Effector CD4-positive, alpha-beta T cell (primary cell): ENCODE data around the gene ZNF792.
A peak's percentile ranks its signal among the peaks of the same experiment; 100 is the strongest.
"Not testable (repeated sequence)": the region's sequence is repeated elsewhere in the genome, so short reads cannot be mapped to it uniquely, and the experiment has no call there.

Source experiments
- DNase-seq: peaks from one replicate; pipeline ENCODE4 v3.0.0-alpha.2; 2020
- total RNA-seq: gene quantifications from one replicate; lab custom pipeline; 2026; lab: John Stamatoyannopoulos, UW

ZNF792 gene
- total RNA-seq, result 43.5 reads per million, percentile 65 among the genes with 10 or more reads in this experiment

DNA sequence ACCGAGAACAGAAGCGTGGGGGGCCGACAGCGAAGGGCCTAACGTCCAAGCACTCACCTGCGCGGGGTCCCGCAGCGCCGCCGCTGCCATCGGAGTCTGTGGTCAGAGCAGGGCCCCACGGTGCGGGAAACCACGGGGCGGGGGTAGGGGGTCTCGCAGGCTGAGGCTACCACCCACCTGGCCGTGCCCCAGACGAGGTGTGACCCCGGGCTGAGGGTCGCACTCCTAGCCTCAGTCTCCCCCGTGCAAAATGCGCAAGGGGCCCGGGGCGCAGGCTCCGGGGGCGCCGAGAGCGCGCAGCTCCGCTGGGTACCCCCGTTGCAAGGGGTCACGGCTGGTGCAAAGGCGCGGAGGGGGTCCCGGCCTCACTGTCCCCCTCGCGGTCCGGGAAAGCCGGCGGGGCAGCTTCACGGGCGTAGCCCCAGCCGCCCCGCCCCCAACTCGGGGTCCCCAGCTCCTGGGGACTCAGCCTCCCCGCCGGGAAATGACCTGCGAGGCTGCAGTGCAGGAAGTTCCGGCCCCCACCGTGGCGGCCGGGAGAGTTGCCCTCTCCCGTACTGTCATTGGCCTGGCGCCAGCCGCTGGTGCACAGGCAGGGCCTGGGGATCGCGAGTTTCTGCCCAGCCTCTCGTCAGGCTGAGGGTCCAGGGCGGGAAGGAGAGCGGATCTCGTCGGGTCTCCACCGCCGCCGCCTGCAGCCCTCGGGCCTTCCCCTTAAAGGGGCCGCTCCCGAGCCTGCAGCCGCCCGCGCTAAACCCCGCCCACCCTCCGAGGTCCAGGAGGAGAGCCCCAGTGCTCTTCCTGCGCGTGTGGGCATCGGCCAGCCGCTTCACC lies at the start of gene ZNF792:
TSS of gene ZNF792 (minus strand) at position 657 of the 834 bp plus-strand sequence. CDS start at position 90, 567 bp downstream.
- DNase-seq, result peak; percentile 13

GRCh38 chr19:35013041-35013819 lies 49.2 kb upstream of the ZNF792 start:
- DNase-seq, result peak; percentile 77

- no peak for DNase-seq
These were observed 48.0 kb upstream of the ZNF792 start for GRCh38 chr19:35011737-35012682.

DNA sequence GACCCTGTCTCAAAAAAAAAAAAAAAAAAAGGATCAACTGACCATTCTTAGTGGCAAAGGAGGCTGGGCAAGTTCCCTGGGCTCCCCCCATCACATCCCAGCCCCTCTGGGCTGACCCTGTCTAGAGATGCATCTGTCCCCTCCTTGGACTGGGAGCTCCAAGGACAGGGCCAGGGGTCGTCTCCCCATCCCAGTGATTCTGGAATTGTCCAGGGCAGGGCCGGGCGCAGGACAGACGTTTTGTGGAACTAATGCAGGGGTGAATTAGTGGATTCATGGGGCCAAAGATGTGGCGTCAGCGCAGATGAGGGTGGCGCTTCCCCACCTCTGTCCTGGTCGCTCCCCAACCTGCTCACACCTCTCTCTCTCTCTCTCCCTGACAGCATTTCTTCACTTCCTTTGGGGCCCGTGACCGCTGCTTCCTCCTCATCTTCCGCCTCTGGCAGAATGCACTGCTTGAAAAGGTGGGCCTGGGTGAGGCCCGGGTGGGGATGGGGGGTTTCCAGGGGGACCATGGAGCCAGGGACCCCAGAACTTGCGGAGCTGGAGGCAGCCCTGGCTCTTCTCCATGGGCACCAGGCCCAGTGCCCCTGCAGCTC lies 47.2 kb upstream of the ZNF792 start:
- no peak for DNase-seq

DNA sequence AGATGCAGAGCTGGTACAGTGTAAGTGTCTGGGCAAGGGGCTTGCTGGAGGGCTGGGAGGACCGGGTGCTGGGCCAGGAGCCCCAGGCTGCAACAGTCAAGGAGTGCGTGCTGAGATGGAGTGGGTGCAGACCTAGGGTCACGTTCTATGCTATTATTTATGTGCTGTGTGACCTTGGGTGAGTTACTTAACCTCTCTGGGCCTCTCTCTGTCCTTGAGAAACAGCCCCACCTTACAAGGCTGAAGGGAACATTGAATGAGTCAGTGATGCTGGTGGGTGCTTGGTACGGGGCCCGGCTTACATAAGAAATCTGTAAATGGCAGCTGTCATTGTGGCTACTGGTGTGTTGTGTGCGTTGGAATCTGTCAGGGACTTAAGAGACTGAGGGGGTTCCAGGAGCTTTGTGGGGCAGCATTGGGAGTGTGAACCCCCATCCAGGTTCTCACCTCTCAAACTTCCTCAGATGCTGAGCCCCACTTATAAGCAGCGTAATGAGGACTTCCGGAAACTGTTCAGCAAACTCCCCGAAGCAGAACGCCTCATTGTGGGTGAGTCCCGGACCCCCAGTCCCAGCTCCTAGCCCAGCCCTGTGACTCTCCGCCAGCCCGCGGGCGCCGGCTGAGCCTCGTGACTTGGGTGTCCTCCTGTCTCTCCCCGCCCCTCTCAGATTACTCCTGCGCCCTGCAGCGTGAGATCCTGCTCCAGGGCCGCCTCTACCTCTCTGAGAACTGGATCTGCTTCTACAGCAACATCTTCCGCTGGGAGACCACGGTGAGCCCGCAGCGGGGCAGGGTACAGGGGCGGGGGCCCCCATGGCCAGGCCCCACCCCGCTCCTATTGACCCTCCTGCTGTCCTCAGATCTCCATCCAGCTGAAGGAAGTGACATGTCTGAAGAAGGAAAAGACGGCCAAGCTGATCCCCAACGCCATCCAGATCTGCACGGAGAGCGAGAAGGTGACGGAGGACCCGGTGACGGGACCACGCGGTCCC lies 45.7 kb upstream of the ZNF792 start:
- DNase-seq, result no peak

DNA sequence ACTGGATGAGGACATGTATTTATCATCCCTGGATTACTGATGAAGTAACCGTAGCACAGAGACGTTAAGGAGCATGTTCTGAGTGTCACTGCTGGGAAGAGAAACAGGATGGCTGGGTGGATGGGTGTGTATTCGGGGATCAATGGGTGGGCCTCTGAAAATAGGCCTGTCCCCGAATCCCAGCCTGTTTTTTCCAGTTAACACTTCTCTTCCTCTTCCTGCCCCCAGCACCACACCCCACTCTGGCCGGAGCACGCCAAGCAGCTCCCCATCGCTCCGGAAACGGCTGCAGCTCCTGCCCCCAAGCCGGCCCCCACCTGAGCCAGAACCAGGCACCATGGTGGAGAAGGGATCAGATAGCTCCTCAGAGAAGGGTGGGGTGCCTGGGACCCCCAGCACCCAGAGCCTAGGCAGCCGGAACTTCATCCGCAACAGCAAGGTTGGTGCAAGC lies 44.9 kb upstream of the ZNF792 start:
- no peak for DNase-seq

DNA sequence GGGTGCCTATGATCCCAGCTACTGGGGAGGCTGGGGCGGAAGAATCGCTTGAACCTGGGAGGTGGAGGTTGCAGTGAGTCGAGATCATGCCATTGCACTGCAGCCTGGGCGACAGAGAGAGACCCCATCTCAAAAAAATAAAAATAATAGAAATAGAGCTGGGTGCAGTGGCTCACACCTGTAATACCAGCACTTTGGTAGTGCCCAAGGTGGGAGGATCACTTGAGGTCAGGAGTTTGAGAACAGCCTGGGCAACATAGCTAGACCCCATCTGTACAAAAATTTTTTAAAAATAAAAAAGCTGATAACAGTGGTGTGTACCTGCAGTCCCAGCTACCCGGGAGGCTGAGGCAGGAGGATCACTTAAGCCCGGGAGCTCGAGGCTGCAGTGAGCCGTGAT lies 43.4 kb upstream of the ZNF792 start:
- DNase-seq, result not testable (repeated sequence)

GRCh38 chr19:35006999-35007365 lies 43.0 kb upstream of the ZNF792 start:
- no peak for DNase-seq

GRCh38 chr19:35006342-35006998 lies 42.4 kb upstream of the ZNF792 start:
- no peak for DNase-seq

- DNase-seq, result not testable (repeated sequence)
These were observed 41.9 kb upstream of the ZNF792 start for GRCh38 chr19:35006007-35006341.

DNA sequence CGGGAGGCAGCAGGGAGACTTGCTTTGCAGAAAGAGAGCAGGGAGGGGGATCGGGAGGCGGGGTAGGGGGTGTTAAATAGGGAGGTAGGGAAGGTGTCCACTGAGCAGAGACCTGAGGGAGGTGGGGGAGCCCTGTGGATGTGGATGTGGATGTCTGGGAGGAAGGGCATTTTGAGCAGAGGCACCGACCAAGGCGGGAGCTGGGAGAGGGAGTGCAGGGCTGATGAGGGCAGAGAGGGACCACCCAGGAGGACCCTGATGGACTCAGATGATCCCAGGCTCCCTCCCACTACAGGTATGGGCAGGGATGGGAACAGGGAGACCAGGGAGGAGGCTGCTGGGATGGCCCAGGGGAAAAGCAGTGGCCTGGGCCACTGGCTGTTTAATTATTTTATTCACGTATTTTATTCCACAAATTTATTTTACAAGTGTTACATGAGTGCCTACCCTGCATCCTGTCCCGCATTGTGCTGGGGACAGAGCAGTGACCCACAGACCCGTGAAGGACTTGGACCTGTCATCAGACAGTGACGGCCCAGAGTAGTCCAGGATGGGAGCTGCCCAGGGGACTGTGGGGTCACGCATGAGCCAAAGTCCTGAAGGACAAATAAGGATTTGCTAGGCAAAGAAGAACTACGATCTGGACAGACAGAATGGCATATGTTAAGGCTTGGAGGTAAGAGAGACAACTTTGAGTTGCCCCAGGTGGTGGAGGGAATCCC lies 41.4 kb upstream of the ZNF792 start:
- DNase-seq, result no peak

DNA sequence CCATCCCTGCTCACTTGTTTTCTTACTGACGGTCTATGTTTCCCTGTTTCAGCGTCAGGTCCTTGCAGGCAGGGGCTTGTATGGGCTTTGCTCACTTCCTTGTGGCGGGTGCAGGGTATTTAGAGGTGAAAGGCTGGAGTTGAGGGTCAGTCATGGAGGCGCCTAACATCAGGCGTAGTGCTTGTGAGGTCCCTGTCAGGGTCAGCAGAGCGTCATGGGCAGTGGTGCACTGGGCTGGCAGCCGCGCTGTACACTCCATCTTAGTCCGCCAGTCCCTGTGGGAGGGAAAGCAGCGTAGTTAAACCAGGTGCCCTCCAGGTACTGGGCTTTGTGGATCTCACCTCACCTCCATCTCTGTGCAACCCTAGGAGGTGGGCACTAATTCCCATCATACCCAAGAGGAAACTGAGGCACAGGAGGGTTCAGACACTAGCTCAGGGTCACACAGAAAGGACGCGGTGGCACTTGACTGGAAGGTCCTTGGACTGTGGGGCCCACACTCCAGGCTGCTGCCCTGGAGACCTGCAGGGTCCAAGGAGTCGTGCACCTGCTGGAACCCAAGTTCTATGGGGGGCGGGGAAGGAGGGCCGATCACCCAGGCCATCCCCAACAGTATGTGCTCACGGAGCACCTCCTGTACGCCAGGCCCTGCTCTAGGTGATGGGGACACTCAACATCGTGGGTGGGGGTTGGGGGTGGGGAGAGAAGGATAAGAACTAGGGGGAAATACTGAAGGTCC lies 40.7 kb upstream of the ZNF792 start:
- DNase-seq, result no peak

- DNase-seq, result no peak
These were observed 38.1 kb upstream of the ZNF792 start for GRCh38 chr19:35002037-35002535.

DNA sequence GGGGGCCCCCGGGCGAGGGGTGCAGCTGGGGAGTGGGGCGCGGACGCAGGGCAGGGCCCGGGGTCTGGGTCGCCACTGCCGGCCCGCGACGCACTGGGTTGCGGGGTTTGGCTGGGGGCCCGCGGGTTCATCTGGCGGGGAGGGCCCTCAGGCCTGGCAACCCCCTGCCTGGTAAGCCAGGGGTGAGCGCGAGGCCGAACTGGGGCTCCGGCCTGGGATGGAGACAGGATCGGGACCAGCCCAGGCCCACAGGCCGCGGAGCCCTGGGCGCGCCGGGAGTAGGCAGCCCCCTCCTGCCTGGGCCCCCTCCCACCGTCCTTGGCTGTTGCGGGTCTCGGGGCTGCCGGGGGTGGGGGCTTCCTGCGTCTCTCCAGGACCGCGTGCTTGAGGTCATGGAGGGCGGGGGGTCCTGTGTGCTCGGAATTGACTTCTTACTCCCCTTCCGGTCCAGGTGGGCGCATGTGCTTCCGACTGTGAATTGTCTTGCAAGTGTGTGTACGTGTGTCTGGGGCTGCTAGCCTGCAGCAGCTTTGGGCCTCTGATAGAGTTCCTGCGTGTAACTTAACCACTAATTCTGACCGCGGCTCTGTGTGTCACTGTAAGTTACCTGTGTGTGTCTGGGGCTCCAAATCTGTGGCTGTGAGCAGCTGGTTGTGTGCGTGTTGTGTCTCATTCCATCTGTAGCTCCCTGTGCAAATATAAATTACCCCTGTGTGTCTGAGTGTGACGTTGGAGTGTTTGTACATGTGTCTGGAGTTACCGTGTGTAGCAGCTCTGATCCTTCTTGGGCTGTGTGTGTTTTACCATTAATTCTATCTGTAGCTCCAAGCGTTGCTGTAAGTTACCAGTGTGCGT lies 36.8 kb upstream of the ZNF792 start:
- DNase-seq, result peak; percentile 69

GRCh38 chr19:35000338-35000646 lies 36.3 kb upstream of the ZNF792 start:
- DNase-seq, result no peak

GRCh38 chr19:34999498-35000337 lies 35.7 kb upstream of the ZNF792 start, which contains the start of gene GRAMD1A:
TSS of gene GRAMD1A (plus strand) at chr19:35000323. CDS start at chr19:35000479, 156 bp downstream.
- DNase-seq, result peak; percentile 57
